Retina (tissue), 1 donor: ENCODE data around the gene FFAR3.

Experiments used
- DNase-seq: peaks from one replicate; pipeline ENCODE4 v3.0.0-alpha.2; 2016

FFAR3 gene

DNA sequence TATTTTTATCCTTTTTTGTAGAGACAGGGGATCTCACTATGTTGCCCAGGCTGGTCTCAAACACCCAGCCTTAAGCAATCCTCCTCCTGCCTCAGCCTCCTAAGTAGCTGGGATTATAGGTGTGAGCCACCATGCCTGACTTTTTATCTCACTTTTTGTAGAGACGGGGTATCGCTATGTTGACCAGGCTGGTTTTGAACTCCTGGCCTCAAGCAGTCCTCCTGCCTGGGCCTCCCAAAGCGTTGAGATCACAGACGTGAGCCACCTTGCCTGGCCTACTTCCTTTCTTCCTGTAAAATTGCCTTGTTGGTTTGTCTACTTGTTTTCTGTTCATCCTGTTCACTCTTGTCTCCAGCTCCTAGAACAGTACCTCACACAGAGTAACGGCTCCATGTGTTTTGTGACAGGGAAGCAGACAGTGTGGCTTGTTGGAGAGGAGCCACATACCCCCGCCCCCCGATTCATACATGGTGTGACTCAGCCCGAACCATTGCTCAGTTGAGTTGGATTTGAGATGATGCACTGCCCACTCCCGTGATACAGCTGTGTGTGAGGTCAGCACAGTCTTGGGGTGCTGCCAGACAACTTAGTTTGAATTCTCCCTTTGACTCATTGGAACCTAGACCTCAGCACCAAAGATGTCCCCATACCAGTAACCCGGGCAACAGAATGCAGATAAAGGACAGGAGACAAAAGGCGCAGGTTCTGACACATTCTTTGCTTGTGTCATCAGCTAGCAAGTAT, 46.8 kb downstream of the FFAR3 start:
- no peak for DNase-seq

DNA sequence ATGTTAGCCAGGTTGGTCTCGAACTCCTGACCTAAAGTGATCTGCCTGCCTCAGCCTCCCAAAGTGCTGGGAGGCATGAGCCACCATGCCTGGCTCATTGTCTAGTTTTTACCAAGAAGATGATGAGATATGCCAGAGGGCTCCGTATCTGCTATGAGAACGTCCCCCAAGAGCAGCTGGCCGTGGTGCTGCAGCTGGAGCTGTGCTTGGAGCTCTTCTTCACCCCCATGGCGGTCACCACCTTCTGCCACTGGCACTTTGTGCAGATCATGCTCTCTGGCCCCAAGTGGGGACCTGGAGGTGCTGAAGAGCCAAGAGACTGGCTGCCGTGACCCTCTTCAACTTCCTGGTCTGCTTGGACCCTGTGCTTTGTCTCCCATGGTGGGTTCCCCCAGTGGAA, 49.4 kb downstream of the FFAR3 start:
- no peak for DNase-seq

DNA sequence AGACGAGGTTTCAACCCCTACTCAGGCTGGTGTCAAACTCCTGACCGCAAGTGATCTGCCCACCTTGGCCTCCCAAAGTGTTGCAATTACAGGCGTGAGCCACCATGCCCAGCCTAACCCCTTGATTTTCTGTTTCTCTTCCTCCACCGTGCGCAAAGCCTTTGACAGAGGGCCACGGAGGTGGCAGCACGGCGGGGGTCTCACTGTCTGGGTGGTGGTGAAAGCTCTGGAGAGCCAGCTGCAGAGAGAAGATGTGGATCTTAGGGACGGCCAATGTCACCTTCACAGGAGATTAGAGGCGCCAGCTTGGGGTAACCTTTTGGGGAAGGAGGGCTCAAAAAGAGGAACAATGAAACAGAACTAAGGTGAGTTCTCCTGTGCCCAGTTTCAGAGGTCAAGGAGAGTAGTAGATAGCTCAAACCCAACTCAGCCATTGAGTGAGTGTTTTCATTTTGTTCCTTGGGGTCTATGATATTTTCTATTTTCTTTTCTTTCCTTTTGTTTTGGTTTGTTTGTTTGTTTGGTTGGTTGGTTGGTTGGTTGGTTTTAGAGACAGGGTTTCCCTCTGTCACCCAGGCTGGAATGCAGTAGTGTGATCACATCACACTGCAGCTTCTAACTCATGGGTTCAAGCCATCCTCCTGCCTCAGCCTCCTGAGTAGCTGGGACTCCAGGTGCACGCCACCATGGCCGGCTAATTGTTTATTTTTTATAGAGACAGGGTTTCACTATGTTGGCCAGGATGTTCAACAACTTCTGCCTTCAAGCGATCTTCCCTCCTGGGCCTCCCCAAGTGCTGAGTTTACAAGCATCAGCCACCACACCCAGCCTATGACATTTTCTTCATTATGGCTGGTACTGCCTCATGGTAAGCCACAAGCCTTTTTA, 50.3 kb downstream of the FFAR3 start:
- no peak for DNase-seq

DNA sequence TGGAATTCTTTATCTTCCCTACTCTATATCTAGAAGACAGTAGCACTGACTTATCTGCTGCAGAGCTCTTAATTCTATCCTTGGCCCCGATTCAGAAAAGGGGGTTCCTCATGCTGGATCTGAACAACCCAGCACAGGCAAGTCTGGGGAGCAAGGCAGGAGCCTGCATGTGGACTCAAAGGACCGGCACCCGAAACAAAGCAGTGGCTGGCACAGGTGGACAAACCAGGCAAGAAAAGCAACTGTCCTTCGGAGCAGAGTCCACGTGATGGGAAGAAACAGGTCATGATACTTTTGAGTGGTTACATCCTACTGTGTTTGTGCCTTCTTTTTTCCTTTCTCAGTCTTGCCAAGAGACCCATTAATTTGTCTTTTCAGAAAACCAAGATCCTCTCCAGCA, 50.9 kb downstream of the FFAR3 start:
- no peak for DNase-seq
